ENCODE measurements around the gene HIF1A. TPM values are rescaled to one million over a fixed set of nuclear protein-coding genes. Genes with fewer than 3 reads are reported as not detected.
A peak's percentile ranks its signal among the peaks of the same experiment; 100 is the strongest.

Gene HIF1A
- total RNA-seq, 2 experiments from 2014 or later: 157 to 158 TPM

DNA sequence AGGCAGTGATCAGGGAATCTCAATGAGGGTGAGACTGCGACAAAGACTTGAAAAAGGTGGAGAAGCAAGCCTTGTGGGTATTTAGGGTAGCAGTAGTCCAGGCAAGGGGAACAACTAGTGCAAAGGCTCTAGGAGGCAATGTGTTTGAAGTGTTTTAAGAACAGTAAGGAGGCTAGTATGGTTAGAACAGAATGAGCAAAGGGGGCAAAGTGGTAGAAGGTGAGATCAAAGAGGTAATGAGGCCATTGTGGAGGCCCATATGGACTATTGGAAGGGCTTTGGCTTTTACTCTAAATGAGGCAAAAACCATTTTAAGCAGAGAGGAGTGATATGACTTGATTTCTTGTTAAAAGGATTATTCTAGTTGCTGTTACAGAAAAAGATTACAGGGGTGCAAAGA is 16.8 kb downstream of the HIF1A start:
- peaks cover 74% of the 10 kb centered on the region for H3K4me1 Mint-ChIP-seq
- peak overlapping the region; percentile 26 for H3K27ac Mint-ChIP-seq
- H3K27me3 Mint-ChIP-seq: no peaks in the 10 kb centered on the region
- peak overlapping the region; percentile 0 for H3K4me3 Mint-ChIP-seq
- H3K9me3 Mint-ChIP-seq: no peaks in the 10 kb centered on the region
- H3K36me3 Mint-ChIP-seq: peaks cover 28% of the 10 kb centered on the region
- DNase-seq: no peak

DNA sequence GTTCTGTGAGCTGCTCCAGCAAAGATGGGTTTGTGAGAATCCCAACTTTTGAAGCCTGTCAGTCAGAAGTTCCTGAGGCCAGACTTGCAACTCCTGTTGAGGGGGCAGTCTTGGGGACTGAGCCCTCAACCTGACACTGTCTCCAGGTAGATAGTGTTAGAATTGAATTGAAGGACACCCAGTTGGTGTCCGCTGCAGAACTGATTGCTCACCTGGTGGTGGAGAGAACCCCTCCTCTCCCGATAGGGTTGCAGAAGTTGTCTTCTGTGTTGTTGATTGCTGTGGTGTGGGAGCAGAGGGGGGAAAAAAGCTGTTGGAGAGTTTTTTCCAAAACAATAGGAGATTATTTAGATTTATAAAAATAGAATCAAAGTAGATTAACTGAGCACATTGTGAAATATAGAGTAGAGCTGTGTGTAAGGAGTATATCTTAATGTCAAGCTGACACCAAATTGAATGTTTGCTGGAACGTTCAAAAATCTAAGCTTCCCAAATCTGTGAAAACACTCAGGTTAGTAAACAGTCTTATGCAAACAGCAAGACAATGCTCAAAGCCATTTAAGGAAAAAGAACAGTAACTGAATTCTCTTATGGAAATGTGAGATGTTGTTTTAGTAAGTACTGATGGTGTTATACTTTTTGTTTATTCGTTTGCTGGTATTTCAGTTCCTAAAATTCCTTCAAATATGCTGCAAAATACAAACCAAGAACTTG is 18.6 kb downstream of the HIF1A start:
- no peak overlapping the region for H3K4me3 Mint-ChIP-seq
- no peak for DNase-seq
- H3K27me3 Mint-ChIP-seq: no peaks in the 10 kb centered on the region
- H3K27ac Mint-ChIP-seq: no peak overlapping the region
- H3K36me3 Mint-ChIP-seq: peaks cover 15% of the 10 kb centered on the region
- peaks cover 83% of the 10 kb centered on the region for H3K4me1 Mint-ChIP-seq
- no peaks in the 10 kb centered on the region for H3K9me3 Mint-ChIP-seq

DNA sequence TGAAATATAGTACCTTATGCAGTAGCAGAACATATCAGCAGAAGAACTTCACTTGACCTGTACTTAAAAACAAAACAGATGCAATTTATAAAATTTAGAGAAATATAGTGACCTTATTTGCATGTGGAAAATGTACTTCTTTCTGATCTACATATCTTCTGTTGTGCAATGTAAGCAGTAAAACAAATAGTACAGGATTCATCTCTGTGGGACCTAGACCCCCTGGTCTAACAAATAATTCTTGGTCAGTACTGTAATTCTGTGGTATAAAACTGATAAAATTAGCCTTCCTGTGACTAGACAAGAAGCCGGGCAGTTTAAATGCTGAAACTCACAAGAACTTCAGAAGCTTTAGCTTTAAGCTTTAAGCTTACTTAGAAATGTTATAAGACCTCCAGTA is 21.6 kb downstream of the HIF1A start:
- Mint-ChIP-seq H3K4me1 (peaks cover 73% of the 10 kb centered on the region), H3K4me3 (no peak overlapping the region), H3K36me3 (peaks cover 17% of the 10 kb centered on the region), H3K27ac (no peak overlapping the region), H3K27me3 (no peaks in the 10 kb centered on the region), H3K9me3 (no peaks in the 10 kb centered on the region)
- no peak for DNase-seq

DNA sequence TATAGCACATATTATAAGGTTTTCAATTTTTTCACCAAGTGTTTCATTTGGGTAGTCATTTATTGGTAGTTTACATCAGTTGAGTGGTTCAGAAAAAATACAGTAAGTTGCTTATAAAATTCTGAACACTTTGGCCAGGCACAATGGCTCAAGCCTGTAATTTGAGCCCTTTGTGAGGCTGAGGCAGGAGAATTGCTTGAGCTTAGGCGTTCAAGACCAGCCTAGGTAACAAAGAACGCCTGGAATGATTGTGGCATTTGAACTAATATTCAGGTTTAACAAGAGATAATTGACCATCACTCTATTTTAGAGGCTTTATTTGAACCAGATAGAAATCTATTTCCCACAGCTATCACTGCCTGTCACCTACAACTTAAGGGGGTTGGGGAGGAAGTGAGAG is 22.7 kb downstream of the HIF1A start:
- Mint-ChIP-seq H3K27ac (no peak overlapping the region), H3K9me3 (no peaks in the 10 kb centered on the region), H3K4me1 (peaks cover 64% of the 10 kb centered on the region), H3K27me3 (no peaks in the 10 kb centered on the region), H3K4me3 (no peak overlapping the region), H3K36me3 (peaks cover 14% of the 10 kb centered on the region)
- DNase-seq: no peak

DNA sequence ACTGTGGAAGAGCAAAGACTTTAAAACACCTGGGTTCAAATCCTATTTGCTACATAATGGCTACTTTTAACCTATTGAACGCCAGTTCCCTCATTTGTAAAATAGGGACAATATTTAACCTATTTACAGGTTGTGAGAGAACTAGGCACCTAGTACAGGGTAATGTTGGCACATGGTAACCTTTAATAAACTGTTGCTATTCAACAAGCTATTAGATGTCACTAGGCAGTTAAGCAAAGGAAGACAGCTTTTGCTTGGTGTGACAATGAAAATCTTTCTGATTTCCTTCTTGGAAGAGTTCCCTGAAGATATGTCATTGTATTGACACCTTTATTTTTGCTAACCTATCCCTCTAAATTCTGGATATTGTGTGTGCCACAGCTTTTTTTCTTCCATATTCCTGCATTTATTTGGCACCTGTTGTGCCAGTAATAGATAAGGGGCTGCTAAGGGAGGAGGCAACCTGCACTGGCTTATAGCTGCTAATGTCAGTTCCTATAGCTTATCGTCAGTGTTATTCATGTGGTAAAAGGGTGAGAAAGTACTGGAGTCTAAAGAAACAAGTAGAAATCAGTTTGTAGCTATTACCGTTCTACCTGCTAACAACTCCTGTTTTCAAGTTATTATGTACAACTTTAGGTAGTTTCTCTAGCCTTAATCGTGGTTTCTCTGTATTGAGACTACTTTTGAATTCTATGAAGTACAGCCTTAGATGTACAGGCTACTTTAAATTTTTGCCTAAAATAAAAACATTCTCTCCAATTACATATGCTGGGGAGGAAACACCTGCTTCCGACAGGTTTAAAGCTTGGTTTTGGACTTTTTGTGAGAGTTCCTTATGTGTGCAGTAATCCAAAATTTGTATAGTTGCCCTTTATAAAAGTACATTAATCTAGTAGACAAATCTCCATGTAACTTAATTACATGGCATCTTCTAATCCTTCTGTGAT is 24.3 kb downstream of the HIF1A start:
- Mint-ChIP-seq H3K9me3 (no peaks in the 10 kb centered on the region), H3K27me3 (no peaks in the 10 kb centered on the region), H3K27ac (peak overlapping the region; percentile 78), H3K4me3 (peak overlapping the region; percentile 26), H3K36me3 (peaks cover 24% of the 10 kb centered on the region), H3K4me1 (peaks cover 62% of the 10 kb centered on the region)
- no peak for DNase-seq

DNA sequence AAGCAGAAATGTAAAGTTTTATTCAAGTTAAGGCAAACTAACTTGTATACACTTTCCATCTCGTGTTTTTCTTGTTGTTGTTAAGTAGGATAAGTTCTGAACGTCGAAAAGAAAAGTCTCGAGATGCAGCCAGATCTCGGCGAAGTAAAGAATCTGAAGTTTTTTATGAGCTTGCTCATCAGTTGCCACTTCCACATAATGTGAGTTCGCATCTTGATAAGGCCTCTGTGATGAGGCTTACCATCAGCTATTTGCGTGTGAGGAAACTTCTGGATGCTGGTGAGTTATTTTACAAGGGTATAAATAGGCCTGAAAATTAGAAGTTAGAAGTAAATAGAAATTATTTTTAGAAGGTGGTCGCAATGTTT is 25.0 kb downstream of the HIF1A start:
- Mint-ChIP-seq H3K27ac (peak overlapping the region; percentile 78), H3K27me3 (no peaks in the 10 kb centered on the region), H3K4me3 (peak overlapping the region; percentile 26), H3K36me3 (peaks cover 29% of the 10 kb centered on the region), H3K4me1 (peaks cover 64% of the 10 kb centered on the region), H3K9me3 (no peaks in the 10 kb centered on the region)
- no peak for DNase-seq

DNA sequence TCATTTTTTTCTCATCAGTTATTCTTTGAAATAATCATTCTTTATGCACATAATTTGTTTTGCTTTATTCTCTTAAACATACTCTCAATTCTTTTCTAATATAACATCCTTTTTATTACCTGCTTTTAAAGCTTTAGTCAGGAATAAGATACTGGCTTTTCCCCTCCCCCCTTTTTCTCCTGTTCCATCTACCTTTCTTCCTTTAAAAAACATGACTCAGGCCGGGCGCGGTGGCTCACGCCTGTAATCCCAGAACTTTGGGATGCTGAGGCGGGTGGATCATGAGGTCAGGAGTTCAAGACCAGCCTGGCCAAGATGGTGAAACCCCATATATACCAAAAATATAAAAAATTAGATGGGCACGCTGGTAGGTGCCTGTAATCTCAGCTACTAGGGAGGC is 25.4 kb downstream of the HIF1A start:
- H3K9me3 Mint-ChIP-seq: no peaks in the 10 kb centered on the region
- H3K27me3 Mint-ChIP-seq: no peaks in the 10 kb centered on the region
- H3K27ac Mint-ChIP-seq: no peak overlapping the region
- no peak overlapping the region for H3K4me3 Mint-ChIP-seq
- H3K4me1 Mint-ChIP-seq: peaks cover 62% of the 10 kb centered on the region
- no peak for DNase-seq
- H3K36me3 Mint-ChIP-seq: peaks cover 33% of the 10 kb centered on the region

DNA sequence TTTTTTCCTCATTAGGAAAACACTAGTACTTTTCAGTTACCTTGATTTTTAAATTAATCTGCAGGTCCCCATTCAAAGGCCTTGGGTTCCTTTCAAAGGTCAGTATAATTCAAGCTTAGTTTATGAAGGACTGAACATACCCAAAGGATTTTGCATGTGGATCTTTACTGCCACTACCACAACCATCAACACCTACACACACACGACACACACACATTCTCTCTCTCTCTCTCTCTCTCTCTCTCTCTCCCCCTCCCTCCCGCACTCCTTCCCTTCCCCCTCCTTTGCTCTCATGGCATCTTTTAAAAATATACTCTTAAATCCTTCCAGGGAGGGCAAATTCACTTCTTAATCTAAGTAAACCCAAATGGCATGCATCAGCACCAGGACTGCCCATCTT is 28.8 kb downstream of the HIF1A start:
- no peak overlapping the region for H3K27ac Mint-ChIP-seq
- H3K4me3 Mint-ChIP-seq: no peak overlapping the region
- peaks cover 63% of the 10 kb centered on the region for H3K4me1 Mint-ChIP-seq
- peaks cover 64% of the 10 kb centered on the region for H3K36me3 Mint-ChIP-seq
- no peaks in the 10 kb centered on the region for H3K27me3 Mint-ChIP-seq
- H3K9me3 Mint-ChIP-seq: no peaks in the 10 kb centered on the region
- no peak for DNase-seq

DNA sequence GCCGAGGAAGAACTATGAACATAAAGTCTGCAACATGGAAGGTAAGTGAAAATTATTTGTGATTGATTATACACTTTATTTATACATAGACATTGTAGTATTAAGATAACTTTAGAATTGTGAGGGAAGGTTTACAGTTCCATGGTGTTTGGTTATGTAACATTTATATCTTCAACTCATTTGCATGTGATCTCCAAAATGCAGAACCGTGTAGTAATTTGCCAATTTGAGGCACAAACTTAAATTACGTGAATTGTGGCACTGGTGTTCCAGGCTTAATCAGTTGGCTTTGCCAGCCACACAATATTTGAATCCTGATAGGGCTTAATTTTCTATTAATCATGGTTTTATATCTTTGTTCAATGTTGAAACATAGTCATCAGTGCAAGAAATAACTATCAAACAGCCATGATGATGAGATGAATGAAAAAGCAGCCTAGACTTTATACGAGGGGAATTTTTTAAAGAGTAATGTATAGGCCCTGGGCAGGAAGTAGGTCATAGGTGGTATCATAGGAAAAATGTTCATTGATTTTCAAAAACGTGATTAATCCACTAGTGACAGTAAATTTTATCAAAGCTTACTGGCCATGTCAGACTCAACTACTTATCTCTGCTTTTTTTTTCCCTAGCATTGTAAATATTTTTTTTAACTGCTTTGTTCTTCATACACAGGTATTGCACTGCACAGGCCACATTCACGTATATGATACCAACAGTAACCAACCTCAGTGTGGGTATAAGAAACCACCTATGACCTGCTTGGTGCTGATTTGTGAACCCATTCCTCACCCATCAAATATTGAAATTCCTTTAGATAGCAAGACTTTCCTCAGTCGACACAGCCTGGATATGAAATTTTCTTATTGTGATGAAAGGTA is 31.7 kb downstream of the HIF1A start:
- Mint-ChIP-seq H3K27me3 (no peaks in the 10 kb centered on the region), H3K4me3 (no peak overlapping the region), H3K27ac (peak overlapping the region; percentile 22), H3K4me1 (peaks cover 66% of the 10 kb centered on the region), H3K36me3 (peaks cover 70% of the 10 kb centered on the region), H3K9me3 (no peaks in the 10 kb centered on the region)
- DNase-seq: no peak

DNA sequence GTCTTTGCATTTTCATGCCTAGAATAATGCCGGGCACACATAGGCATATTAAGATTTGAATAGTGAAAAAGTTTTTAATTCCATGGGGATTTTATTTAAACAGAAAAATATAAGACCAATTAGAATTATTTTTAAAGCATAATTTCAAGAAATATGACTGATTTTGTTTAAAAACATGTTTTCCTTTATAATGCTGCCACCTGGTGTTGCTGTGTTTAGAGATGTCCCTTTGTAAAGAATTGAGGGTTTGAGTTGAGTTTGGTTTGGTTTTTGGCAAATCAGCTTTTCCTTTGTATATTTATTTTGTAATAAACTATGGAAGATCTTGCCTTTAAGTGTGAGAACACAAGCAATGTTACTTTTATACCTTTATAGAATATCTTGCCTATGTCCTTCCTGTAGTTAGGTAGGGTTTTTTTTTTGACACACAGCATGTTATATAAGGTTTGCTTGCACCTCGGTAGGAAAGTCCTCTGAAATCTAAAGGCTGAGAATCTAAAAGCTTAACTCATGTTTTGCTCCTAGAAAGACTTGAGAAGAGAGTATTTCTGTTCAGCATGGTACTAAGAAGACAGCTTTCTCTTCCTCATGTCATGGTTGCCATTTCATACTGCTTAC is 35.6 kb downstream of the HIF1A start:
- Mint-ChIP-seq H3K27ac (peak overlapping the region; percentile 73), H3K4me1 (peaks cover 58% of the 10 kb centered on the region), H3K27me3 (no peaks in the 10 kb centered on the region), H3K4me3 (no peak overlapping the region), H3K9me3 (no peaks in the 10 kb centered on the region), H3K36me3 (peaks cover 70% of the 10 kb centered on the region)
- DNase-seq: no peak

DNA sequence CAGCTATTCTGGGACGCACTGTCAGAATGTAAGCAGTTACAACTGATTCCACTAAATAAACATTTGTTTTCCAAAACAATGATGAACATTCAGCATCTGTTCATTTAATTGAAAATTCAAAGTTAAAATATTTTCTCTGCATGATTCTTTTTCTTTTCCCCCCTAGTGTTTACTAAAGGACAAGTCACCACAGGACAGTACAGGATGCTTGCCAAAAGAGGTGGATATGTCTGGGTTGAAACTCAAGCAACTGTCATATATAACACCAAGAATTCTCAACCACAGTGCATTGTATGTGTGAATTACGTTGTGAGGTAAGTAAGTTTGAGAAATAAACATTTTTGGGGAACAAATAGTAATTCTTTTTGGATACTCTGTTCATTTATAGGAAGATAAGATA is 38.7 kb downstream of the HIF1A start:
- no peak overlapping the region for H3K27ac Mint-ChIP-seq
- peaks cover 32% of the 10 kb centered on the region for H3K4me1 Mint-ChIP-seq
- no peak overlapping the region for H3K4me3 Mint-ChIP-seq
- DNase-seq: no peak
- H3K27me3 Mint-ChIP-seq: no peaks in the 10 kb centered on the region
- peaks cover 62% of the 10 kb centered on the region for H3K36me3 Mint-ChIP-seq
- H3K9me3 Mint-ChIP-seq: no peaks in the 10 kb centered on the region

DNA sequence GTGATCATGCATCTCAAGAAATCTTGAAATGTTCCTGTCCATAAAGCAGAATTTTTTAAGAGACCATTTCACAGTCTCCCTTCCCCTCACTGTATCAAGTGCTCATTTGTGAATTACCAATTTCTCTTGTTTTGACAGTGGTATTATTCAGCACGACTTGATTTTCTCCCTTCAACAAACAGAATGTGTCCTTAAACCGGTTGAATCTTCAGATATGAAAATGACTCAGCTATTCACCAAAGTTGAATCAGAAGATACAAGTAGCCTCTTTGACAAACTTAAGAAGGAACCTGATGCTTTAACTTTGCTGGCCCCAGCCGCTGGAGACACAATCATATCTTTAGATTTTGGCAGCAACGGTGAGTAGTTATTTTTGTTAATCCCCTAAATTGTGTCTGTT is 41.4 kb downstream of the HIF1A start:
- Mint-ChIP-seq H3K4me1 (peaks cover 14% of the 10 kb centered on the region), H3K4me3 (no peak overlapping the region), H3K27me3 (no peaks in the 10 kb centered on the region), H3K9me3 (no peaks in the 10 kb centered on the region), H3K36me3 (peaks cover 52% of the 10 kb centered on the region), H3K27ac (no peak overlapping the region)
- no peak for DNase-seq

DNA sequence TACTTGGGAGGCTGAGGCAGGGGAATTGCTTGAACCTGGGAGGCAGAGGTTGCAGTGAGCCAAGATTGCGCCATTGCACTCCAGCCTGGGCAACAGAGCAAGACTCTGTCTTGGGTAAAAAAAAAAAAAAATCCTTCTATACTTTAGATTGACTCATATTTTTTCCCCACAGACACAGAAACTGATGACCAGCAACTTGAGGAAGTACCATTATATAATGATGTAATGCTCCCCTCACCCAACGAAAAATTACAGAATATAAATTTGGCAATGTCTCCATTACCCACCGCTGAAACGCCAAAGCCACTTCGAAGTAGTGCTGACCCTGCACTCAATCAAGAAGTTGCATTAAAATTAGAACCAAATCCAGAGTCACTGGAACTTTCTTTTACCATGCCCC is 42.6 kb downstream of the HIF1A start:
- DNase-seq: no peak
- Mint-ChIP-seq H3K4me3 (no peak overlapping the region), H3K9me3 (no peaks in the 10 kb centered on the region), H3K27ac (peak overlapping the region; percentile 44), H3K4me1 (peaks cover 12% of the 10 kb centered on the region), H3K36me3 (peaks cover 52% of the 10 kb centered on the region), H3K27me3 (no peaks in the 10 kb centered on the region)

DNA sequence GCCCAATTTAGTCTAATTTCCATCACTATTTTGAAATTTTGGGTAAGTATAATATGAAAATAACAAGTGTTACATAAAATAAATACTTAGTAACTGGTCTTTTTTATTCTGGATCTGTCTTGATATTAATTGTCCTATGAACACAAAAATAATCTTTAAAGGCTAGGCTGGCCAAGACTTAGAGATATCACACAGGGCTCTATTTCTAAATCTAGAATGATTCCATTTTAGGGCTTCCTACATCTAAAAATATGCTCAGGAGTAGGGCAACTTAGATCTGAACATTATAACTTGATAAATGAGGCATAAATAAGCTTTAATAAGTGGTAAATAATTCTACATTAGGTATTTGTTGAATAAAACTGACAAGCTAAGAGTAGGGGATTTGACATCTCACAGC is 43.8 kb downstream of the HIF1A start:
- H3K27me3 Mint-ChIP-seq: no peaks in the 10 kb centered on the region
- no peak for DNase-seq
- no peak overlapping the region for H3K4me3 Mint-ChIP-seq
- no peaks in the 10 kb centered on the region for H3K9me3 Mint-ChIP-seq
- peaks cover 8% of the 10 kb centered on the region for H3K4me1 Mint-ChIP-seq
- H3K27ac Mint-ChIP-seq: no peak overlapping the region
- H3K36me3 Mint-ChIP-seq: peaks cover 48% of the 10 kb centered on the region

All from activated naive CD8-positive, alpha-beta T cell treated with anti-CD3 and anti-CD28 coated beads for 36 hours (primary cell).